Activated CD4-positive, alpha-beta T cell treated with anti-CD3 and anti-CD28 coated beads for 1 hour (primary cell): ENCODE data around the gene NFIB.

ENCODE experiments used
- DNase-seq: peaks from one replicate; pipeline ENCODE4 v3.0.0-alpha.2; 2020

NFIB gene

GRCh38 chr9:14209399-14210345 is 104.3 kb downstream of the NFIB start:
- DNase-seq = no peak

GRCh38 chr9:14207352-14207995 is 106.5 kb downstream of the NFIB start:
- DNase-seq = no peak

GRCh38 chr9:14205463-14205862 is 108.5 kb downstream of the NFIB start:
- DNase-seq = no peak

- no peak for DNase-seq
Measured at GRCh38 chr9:14203356-14204056, 110.4 kb downstream of the NFIB start.

DNA sequence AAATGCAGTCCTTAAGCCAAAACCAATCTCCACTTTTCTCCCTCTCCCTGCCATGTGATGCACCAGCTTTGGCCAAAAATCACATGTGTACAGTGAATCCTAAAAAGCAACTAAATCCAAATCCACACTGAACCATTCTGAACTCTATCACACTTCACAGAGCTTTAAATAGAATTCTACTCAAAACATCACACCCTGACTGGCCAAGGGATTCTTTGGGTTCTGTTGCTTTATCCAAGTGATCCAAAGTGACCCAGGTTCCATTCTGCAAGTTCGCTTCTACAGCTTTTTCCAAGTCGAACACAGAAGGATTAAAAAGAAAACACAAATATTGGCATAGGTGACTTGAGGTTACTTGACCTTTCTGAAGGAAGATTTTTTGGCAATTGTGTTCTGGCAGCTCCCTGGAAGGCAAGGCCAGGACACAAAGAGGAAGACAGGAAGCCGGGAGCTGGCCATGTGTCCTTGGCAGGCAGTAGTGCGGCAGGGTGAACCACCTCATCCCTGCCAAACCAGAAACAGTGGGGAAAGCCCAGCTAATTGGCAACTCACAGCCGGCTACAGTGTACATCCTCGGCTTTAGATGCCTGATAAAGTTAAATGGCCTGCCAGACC is 115.0 kb downstream of the NFIB start:
- DNase-seq = no peak

DNA sequence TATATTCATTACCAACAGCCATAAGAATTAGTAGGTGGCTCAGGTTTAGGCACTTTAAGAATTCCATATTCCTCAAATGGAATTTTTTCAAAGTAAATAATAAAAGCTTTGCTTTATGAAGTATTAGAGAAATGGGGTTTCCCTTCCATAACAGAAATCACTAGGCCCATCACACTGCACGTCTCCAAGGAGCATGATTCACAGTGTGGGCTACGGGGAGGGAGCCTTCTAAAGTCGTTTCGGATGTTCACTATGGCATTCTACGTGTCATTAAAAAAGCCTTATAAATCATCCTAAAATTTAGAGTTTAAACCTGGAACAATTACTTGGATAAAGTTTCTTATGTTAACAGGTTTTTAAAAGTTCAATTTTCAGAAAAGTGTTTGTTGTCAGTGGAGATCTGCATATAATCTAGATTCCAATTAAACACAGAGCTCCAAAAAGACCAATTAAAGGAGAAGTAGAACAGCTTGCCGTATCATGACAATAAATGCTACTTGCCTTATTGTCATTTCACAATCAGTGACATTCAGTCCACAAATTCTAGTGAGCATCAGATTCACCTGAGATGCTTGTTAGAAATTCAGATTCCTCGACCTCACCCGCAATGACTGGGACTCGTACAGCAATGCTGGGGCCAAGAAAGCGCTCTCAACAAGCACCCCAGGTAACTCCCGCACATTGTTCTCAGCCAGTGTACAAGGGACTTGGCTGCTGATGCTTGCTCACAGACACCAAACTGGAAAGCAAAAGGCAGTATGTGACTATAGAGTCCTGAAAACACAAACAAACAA is 115.7 kb downstream of the NFIB start:
- no peak for DNase-seq

GRCh38 chr9:14197325-14197858 is 116.5 kb downstream of the NFIB start:
- DNase-seq = no peak

DNA sequence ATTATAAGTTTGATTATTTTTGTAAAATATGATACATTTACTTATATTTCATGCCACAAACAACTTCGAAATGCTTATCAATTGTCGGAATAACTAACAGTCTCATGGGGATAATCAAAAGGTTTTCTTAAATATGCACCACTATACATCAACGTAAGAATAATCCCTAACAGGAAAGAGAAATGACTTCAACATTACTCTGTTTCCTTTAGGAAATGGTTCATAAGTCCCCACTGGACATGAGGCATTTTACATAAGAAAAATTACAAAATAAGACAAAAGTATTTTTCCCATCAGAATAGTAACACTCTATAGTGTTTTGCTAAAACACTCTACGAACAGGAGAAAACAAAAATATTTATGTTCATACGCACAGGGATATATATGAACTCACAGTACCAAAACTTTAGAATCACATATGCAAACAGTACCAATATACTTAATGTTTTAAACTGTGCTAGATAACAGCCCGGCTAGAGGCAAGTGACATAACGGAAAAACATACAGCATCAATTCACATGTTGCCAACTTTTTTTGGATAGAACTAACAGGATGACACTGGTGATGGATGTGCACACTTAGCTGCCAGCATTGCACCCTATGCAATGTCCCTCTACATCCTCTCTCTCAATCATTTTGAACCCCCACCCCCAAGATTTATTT is 120.5 kb downstream of the NFIB start:
- DNase-seq = no peak

DNA sequence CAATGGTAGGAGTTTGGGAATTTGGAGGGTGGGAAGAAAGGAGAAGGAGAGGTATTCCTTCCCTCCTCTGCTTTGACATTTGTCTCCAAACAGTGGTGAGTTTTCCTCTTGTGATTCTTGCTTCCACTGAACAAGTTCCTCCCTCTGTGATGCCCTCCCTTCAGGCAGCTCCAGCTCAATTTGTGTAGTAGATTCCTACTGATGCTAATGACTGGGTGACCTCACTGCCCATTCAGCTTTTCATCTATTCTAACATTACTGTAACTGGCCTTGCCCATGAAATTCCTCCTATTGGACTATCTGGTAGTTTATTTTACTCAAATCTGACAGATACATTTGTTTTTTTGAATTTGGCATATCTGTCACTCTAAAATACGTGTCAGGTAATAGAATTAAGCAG is 121.4 kb downstream of the NFIB start:
- DNase-seq = no peak

- no peak for DNase-seq
Measured at GRCh38 chr9:14191512-14191911, 122.4 kb downstream of the NFIB start.

DNA sequence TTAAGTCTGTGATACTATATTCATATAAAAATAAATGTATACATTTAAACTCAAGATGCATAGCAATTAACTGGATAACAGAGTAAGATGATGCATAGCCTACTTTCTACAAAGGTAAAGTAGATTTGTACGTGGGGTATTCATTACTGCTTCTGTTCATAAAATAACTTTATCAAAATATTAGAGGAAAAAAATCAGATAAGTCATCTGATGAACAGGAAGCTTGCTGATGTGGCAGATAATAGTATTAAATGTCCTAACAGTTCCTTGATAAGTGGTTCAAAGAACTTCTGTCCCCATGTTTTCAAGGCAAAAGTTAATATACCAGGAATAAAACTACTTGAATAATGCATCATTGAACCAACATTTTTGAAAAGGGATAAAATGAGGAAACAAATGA is 123.7 kb downstream of the NFIB start:
- DNase-seq = no peak

- DNase-seq = no peak
Measured at GRCh38 chr9:14189578-14189977, 124.4 kb downstream of the NFIB start.

GRCh38 chr9:14189146-14189545 is 124.8 kb downstream of the NFIB start:
- no peak for DNase-seq

- DNase-seq = no peak
Measured at GRCh38 chr9:14188538-14188937, 125.4 kb downstream of the NFIB start.

DNA sequence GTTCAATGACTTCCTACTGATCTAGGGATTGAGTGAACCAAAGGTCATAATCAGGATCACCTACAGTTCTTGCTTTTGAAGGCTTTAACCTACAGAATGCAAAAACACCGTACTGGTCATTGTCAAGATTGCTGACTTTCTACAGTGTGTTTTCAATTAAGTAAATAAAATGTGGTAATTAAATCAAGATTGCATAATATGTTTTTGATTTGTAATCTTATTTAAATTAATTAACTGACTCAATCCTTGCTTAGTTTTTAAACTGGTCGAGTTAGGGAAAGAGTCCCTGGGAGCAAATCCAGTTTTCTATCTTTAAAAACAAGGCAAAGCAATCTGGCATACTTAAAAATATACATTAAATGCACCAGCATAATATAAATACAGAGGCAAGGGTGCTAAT is 125.9 kb downstream of the NFIB start:
- DNase-seq = no peak

DNA sequence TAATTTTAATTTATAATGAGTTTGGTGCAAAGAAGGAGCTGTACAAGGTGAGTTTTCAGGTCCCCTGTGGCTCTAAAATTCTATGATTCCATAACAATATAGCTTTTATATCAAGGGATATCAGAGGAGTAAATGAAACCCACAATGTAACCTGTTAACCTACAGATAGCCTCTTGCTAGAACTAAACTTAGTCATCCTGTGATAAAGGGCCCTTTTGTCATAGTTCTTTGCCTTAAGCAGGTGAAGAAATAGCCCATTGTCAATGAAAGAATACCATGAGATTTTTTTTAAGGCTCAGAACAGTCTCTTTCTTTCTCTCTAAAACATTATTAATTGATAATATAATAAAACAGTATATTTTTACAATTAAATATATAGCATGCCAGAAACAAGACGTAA is 127.8 kb downstream of the NFIB start:
- no peak for DNase-seq

- DNase-seq = no peak
Measured at GRCh38 chr9:14185016-14185415, 128.9 kb downstream of the NFIB start.

DNA sequence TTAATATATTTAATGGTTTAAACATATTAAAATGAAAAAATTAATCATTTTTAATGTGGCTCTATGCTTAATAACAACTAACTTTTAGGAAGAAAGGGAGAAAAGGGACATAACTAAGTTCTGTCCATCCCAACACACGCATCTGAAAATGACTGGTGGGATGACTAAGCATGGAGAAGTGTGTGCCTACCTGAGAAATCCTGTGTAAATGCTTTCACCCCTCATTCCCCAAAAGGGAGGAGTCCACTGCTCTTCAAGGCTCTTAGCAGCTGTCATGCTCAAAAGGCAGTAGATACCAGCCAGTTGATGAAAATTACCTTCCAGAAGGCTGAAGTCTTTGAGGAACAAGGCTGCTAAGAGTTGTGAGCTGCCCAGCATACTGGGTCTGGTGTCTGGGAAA is 130.9 kb downstream of the NFIB start:
- no peak for DNase-seq

DNA sequence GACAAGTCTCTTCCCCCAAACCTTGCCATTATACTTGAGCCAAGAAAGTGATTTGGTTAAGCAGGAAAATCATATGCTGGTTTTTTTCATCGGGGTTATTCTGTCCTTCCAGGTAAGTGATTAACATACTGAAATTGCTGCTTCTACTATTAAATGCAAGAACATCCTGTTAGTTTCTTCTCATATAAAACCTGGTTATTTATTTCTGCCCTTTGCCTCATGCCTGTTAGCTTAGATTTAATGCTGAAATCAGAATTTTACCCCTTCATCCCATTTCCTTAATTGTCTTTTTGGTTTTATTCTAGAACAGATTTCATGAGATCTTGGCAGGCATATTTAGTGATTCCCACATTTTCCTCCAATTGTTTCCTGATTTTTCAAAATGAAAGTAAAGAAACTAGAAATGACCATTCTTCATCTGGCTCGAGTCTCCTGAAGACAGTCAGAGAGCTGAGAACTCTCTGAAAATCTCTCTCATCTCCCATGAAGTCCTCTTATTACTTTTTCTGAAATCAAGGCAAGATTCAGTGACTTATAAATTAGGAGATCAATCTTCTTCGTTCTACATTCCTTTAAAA is 132.9 kb downstream of the NFIB start:
- no peak for DNase-seq

DNA sequence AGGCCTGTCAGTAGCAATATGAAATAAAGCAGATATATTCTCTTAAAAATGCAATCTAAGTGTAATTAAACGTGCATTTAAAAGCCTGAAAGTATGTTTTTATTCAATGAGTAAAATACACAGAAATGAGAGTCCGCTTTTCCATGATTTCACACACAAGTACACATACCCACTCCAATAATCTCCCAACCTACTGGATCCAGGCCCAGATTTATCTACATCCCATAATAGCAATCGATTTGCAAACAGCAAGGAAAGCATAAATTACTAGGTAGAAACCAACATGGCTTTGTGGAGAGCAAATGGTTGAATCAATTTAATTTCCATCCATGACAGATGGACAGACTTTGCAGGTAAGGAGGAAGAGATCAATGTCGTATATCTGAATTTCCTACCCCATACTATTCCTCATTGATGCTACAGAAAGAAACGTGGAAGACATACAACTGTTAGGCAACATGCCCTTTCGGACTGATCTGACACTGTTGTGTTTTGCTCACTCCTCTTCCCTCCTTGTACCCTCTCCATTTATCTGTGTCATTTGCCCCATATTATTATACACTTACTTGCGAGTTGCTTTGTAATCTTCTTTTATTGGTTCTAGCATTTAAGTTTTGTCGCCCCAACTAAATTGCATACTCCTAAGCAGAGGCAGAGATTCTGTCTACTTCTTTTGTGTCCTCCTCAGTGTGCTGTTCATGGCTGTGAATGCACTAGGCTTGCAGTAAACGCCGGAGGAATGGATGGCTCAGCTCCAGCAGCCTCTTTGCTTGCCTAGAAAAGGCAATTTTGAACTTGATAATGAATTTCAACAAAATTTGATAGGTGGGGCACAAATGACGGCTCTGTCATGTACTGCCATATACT is 133.6 kb downstream of the NFIB start:
- DNase-seq = no peak
